ENCODE measurements around the gene CHRM2. TPM values are rescaled to one million over a fixed set of nuclear protein-coding genes. Genes with fewer than 3 reads are reported as not detected.

The CHRM2 gene
- total and polyA plus RNA-seq, 2 of the 4 experiments (the other 2 are of a cell fraction): 79.3 to 184 TPM

DNA sequence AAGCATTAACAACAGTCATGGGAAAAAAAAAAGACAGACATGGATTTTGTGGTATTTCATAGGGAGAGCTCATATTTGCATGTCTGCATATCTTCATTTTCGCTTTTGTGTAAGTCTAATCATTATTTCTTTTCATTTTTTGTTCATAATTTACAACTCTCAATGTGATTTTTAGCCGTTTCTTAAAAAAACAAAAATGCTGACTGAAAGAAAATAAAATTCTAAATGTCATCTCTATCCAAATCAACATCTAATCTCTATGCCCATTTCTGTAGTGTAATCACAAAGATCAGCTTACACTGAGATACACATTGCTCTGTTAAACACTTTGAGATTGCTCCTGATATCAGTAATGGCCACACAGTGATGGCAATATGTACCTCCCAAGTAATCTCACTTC, 29.2 kb downstream of the CHRM2 start:
- Histone ChIP-seq H3K14ac (replicated peaks; ENCODE audit: low read depth, low read length) (no peak overlapping the region), H2AFZ (replicated peaks; ENCODE audit: low read length, poor library complexity) (no peak overlapping the region), H3K23ac (ENCODE audit: low read depth, low read length) (no peak overlapping the region), H3K27me3 (ENCODE audit: control insufficient read depth, insufficient read depth, low read length) (no peaks in the 10 kb centered on the region), H4K20me1 (ENCODE audit: insufficient read depth, low read length) (peaks cover 13% of the 10 kb centered on the region; the same call in 1 of the 2 replicates), H2BK5ac (ENCODE audit: low read depth, low read length, poor library complexity, severe bottlenecking) (peak overlapping the region; percentile 23), H3K4me3 (ENCODE audit: insufficient read depth, low read depth, low read length) (no peak overlapping the region), H2AK5ac (ENCODE audit: low read depth, low read length) (no peak overlapping the region), H3K9me1 (ENCODE audit: insufficient read depth, low read length) (peaks cover 5% of the 10 kb centered on the region), H3K4me2 (ENCODE audit: low read depth, low read length) (peak overlapping the region; percentile 10; the same call in 1 of the 2 replicates), H2AK9ac (replicated peaks; ENCODE audit: low read depth, low read length, poor library complexity) (no peak overlapping the region), H3K27ac (ENCODE audit: insufficient read depth, low read length) (no peak overlapping the region), H4K8ac (ENCODE audit: low read depth in 2 of 2, low read length in 2 of 2) (no peak overlapping the region), H2BK120ac (ENCODE audit: low read depth, low read length) (no peak overlapping the region), H4K91ac (ENCODE audit: insufficient read depth, low read depth, low read length) (no peak overlapping the region), H3K56ac (ENCODE audit: extremely low read depth, insufficient read depth, low read length) (no peak overlapping the region), H2BK15ac (ENCODE audit: low read depth, low read length) (no peak overlapping the region), H2BK20ac (ENCODE audit: low read depth, low read length) (no peak overlapping the region), H3K9me3 (ENCODE audit: control insufficient read depth, insufficient read depth, low read length) (no peaks in the 10 kb centered on the region), H3K4ac (ENCODE audit: low read depth, low read length) (no peak overlapping the region), H4K5ac (ENCODE audit: low read depth, low read length) (no peak overlapping the region), H3K18ac (ENCODE audit: low read depth, low read length) (no peak overlapping the region), H3K79me1 (ENCODE audit: low read depth in 1 of 2, low read length in 2 of 2) (peaks cover 31 to 61% of the 10 kb centered on the region in 2 experiments), H3K36me3 (ENCODE audit: control insufficient read depth, insufficient read depth, low read length) (peaks cover 27% of the 10 kb centered on the region), H3K9ac (ENCODE audit: low read depth, low read length) (no peak overlapping the region), H3K4me1 (ENCODE audit: control insufficient read depth, insufficient read depth, low read length) (peaks cover 15% of the 10 kb centered on the region)
- WGBS, 2 experiments (ENCODE audit: extremely low coverage in 2 of 2, insufficient read length in 1 of 2): 50% methylated on average over 1 of the region's 2 CpGs; no CpG with 5 or more reads in 1 of the 2 experiments
- intact Hi-C loops (cut with micrococcal nuclease): no loop called here
- BruUV-seq (replicated peaks): no TSS peak
- DNase-seq (no peak), ATAC-seq (ENCODE audit: low read depth) (no peak)
- TF ChIP-seq, protein P1, sequence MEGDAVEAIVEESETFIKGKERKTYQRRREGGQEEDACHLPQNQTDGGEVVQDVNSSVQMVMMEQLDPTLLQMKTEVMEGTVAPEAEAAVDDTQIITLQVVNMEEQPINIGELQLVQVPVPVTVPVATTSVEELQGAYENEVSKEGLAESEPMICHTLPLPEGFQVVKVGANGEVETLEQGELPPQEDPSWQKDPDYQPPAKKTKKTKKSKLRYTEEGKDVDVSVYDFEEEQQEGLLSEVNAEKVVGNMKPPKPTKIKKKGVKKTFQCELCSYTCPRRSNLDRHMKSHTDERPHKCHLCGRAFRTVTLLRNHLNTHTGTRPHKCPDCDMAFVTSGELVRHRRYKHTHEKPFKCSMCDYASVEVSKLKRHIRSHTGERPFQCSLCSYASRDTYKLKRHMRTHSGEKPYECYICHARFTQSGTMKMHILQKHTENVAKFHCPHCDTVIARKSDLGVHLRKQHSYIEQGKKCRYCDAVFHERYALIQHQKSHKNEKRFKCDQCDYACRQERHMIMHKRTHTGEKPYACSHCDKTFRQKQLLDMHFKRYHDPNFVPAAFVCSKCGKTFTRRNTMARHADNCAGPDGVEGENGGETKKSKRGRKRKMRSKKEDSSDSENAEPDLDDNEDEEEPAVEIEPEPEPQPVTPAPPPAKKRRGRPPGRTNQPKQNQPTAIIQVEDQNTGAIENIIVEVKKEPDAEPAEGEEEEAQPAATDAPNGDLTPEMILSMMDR (conservative IDR thresholded peaks at IDR 0.05; ENCODE audit: low read depth, low read length): no peak
- peak; percentile 65 for TF ChIP-seq MAFK (IDR thresholded peaks at IDR 0.05; ENCODE audit: low read depth, low read length)
- TF ChIP-seq POLR2A (IDR thresholded peaks at IDR 0.05; ENCODE audit: low read depth, low read length): no peak
- no peak for TF ChIP-seq FOS (IDR thresholded peaks at IDR 0.05; ENCODE audit: low read depth, low read length)
- TF ChIP-seq, protein P2, sequence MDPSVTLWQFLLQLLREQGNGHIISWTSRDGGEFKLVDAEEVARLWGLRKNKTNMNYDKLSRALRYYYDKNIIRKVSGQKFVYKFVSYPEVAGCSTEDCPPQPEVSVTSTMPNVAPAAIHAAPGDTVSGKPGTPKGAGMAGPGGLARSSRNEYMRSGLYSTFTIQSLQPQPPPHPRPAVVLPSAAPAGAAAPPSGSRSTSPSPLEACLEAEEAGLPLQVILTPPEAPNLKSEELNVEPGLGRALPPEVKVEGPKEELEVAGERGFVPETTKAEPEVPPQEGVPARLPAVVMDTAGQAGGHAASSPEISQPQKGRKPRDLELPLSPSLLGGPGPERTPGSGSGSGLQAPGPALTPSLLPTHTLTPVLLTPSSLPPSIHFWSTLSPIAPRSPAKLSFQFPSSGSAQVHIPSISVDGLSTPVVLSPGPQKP (IDR thresholded peaks at IDR 0.05; ENCODE audit: borderline replicate concordance, low read depth, low read length): no peak
- dilution Hi-C loops (cut with HindIII; ENCODE audit: low sequenced_read_pairs, unreplicated experiment): no loop called here
- POLR2A ChIA-PET (ENCODE audit: unreplicated experiment): no interaction called here
- CTCF ChIA-PET: interaction anchor here (0.6 to 0.9 kb wide), 4 partner anchors 15 to 248 kb away, joined by 3 read pairs; no protein-coding TSS in a partner anchor
- in situ Hi-C loops (cut with MboI; ENCODE audit: low sequenced_read_pairs): no loop called here
